Limb (tissue), 2 donors: ENCODE data around the gene SUMF1.
A peak's percentile ranks its signal among the peaks of the same experiment; 100 is the strongest.

Source experiments
- DNase-seq, 2 donors: peaks; one replicate each; pipeline ENCODE4 v3.0.0-alpha.2; 2016; ENCODE audit errors: extremely low spot score in 2 of 2

Gene SUMF1

DNA sequence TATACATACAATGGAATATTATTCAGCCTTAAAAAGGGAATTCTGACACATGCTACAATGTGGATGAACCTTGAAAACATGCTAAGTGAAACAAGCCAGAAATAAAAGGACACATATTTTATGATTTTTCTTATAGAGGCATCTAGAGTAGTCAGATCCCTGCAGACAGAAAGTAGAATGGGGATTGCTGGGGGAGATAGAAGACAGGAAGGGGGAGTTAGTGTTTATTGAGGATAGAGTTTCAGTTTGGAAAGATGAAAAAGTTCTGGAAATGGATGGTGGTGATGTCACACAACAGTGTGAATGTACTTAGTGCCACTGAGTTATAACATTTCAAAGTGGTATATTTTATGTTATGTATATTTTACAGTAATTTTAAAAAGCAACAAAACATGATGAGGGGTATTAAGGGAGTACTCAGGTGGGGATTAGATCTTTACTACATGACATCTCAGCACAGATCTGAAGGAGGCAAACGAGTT is 30.8 kb upstream of the SUMF1 start:
- no peak for DNase-seq

DNA sequence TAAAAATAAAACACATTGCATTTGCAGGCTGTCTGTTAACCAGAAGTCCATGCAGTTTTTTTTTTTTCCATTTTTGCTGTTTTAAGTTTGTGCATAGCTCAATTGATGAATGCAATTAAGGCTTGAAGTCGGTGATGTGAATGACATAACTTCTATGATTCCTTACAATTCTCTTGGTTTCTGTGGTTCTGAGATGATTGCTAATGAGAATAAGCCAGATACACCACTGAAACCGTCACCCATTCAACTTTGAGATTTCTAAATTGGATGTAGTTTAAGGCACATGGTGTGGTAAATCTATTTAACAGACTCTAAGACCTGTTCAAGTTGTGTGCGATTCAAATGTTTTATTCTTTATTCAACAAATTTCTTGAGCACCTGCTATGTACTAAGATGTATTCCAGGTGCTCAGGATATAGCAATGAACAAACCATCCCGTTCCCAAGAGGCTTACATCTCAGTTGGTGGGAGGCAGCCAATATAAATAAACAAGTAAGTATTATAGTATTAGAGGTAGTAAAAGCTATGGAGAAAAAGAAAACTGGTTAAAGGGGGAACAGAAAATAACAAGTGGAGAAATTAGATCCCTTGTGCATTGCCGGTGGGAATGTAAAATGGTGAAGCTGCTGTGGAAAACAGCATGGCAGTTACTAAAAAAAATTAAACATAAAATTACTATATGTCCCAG is 30.1 kb upstream of the SUMF1 start:
- no peak for DNase-seq

DNA sequence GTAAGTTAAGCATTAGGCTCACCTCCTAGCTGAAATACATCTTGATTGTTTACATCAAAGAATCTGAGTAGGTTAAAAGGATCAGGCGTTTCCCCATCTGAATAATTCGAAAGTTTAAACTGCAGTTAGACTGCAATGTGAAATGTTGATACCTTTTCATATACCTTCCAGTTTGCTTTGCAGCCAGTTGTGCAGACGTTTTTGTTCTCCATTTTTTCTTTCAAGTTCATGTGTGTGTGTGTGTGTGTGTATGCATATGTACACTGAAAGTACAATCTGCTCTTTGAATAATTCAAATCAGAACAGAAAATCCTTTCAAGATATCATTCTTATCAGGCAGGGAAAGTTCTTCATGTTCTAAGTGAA is 29.0 kb upstream of the SUMF1 start:
- DNase-seq: no peak

DNA sequence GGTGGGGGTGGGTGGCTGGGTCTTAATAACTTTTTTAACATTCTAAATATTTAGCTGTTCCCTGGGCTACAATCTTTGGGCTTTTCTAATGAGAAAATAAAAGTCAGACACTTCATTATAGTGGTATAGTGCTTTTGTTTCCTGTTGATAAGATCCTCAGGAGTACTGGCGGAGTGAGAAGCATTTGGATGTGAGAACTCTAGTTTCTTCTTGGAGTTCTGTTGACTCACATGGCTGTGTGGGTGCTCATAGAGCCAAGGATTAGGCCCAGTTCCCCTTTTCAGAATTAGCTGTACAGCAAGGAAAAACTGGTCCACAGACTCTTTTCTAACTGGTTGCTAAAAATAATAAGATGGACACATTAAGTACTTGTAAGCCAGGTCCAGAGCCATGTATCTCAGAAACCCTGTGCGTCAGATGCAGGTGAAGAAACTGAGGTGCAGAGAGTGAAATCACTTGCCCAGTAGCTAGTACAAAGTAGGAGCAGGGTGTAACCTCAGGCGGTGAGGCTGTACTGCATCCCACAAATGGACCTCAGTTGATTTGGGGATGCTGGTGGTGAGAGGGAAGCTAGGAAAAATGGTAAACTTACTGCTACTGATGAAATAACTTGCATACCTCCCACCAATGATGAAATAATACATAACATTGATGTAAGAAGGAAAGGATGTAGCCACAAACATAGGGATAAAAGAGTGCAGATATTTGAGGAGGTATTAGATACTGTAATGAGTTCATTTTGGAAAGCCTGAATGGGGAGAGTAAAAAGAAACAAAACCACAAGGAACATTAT is 28.4 kb upstream of the SUMF1 start:
- DNase-seq: no peak

DNA sequence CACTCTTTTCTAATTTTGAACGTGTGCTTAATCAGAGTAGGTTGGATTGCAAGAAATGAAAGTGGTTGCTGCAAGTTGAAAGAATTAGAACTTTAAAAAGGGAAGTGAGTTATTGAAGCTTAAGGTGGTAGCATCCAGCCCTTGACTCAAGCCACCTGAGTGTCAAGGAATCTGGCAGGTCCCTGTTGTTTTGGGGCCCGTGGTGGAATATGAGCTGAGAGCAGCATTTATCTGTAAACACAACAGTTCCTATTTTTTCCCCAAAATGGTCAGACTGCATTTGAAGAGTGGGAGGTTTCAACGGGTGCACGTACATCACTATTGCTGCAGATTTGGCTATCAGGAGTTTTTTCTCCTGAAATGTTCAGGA is 27.8 kb upstream of the SUMF1 start:
- no peak for DNase-seq

DNA sequence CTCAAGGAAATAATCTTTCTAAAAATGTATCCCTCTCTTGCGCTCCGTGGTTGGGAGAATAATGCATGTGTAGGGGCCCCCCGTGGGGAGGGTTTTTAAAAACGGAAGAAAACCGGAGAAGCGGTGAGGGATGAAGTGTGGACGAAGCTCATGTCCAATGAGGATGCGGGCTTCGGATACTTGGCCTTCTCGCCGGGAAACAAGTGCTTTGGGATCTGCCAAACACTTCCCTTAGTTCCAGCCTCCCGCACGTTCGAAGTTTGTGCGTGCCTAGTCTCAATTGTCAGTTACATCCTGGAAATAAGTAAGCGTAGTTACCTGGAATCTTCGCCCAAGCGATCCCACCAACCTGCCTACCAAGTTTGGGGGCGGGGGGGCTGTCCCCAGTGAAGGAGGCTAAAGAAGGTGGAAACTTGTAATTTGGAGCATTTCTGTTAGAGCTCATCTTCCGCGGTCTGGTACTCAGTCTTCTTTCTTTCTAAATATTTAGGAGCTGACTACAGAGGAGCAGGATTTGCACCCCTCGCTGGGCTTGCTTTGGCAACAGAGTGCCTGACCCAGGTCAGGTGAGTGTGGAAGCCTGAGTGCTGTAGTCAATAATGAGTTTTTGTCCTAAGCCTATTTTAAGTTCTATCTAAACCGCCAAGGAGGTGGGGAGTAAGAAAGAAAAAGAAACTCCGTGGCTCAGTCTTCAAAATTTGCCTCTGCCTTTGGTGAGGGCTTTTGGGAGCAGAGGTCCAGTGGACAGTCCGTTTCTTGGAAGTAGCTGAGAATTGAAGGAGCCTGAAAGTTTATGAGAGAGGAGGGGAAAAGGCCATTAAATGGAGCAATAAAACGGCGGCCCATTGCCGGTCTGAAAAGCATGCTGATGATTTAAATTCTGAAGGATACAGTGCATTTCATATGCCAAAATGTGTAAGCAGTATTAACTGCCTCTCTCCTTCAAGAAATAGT is 27.1 kb upstream of the SUMF1 start:
- DNase-seq: peak; percentile 42 to 55

DNA sequence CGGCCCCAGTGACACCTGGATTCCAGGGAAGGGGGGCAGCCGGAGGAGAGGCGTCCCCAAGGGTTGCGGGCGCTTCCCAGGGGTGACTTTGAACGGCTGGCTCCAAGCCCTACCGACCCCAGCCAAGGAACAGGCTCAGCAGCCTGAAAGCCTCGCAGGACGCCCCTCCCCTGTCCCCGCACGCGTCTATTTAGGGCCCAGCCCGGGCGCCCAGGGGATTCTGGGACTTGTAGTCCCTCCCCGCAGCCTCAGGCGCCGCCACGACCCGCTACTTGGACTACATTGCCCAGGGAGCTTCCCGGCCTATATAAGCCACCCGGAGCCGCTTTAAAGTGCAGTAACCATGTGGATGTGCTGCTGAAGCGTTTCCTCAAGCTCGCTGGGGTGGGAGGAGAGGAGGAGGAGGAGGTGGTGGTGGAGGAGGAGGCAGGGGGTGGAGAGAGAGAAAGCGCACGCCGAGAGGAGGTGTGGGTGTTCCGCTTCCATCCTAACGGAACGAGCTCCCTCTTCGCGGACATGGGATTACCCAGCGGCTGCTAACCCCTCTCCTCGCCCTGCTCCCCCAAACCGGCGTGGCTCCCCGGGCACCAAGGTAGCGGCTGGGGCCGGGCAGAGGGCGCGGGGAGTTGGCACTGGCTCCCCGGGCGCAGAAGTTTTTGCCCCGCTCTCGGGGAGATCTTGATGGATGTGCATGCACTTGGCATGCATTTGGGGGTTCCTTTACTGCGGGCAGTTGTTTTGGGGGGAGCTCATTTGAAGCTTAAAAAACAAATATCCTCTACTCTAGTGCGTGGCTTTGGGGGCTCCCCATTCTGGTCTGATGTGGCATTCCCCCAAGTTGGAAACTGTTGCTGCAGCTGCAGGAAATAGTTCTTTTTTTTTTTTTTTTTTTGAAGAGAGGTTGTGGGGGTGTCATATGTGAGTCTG is 26.2 kb upstream of the SUMF1 start, which contains the start of gene ITPR1:
ITPR1 (plus strand) TSS at position 335 of the 927 bp plus-strand sequence. CDS start 23,144 bp downstream, outside the sequence.
- DNase-seq: peak; percentile 97 to 99

DNA sequence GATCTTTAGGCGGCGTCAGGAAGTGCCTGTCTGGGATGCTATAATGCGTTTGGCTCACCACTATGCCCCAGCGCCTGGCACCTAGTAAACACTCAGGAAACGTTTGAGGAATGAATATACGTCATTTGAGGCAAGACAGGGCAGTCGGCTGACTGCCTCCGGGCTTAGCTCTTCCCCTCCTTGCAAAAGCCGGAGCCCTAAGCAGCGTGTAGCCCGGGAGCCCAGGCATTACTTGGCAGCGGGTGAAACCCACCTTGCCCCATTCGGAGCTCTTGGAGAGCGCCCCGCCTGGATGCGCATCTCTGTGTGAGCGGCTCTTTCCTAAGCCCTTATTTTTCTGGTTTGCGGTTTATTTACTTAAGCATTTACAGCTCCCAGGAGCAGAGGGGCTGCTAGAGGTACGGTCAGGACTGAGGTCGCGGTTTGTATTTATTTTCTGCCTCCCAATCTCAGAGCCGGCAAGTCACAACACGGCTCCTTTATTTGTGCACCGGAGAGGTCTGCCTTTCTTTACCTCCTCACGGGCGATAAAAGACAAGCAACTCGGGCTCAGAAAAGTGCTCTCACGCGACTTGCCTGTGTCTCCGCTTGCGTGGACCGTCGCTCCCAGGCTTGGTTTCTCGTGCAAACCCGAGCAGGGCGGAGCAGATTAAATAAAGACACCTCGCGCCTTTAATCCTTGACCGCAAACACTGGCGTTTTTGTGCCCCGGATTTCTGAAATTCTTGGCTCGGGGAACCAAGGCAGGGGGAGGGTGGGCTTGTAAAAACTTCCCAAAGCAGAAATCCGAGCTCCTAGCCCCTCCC is 25.3 kb upstream of the SUMF1 start:
- DNase-seq: peak; percentile 36 to 74

DNA sequence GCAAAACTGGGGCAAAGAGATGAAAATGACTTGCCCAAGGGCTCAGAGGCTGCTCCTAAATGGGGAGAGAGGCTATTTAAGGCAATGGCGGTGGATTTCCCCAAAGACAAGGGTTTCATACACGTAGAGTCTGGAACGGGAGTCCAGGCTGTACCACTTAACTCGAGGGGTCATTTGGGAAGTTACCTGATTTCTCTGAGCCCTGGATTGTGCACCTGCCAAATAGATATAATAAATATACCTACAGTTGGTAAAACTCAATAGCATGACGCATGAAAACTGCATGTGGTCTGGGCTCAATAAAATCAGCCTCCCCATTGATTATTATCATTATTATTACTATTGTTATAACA is 24.8 kb upstream of the SUMF1 start:
- no peak for DNase-seq

DNA sequence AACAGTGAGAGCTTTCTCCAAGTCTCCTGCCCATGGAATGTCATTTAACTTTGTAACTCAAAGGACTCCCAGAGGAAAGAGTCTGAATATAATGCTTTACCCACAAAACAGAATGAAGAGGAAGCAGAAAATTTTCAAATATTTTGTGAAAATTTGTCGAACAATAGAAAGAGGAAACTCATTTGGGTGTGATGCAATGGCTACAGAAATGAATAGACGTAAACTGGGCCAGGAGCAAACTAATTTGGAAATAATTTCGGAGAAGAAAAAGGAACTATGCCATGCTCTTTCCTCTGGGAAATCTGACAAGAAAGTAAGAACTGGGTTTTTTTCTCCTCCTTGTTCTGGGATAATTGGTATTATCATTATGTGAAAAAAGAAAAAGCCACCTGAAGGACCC is 11.2 kb upstream of the SUMF1 start:
- no peak for DNase-seq

DNA sequence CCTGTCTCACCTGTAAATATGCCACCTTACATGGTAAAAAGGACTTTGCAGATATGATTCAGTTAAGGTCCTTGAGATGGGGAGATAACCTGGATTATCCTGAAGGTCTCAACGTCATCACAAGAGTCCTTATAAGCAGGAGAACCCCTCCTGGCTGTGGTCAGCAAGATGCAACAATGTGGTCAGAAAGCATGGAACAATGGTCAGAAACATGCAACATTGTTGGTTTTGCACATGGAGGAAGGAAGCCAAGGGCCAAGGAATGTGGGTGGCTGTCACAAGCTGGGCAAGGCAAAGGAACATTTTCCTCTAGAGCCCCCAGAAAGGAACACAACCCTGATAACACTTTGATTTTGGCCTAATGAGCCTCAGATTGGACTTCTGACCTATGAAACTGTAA is 9.4 kb upstream of the SUMF1 start:
- DNase-seq: no peak

DNA sequence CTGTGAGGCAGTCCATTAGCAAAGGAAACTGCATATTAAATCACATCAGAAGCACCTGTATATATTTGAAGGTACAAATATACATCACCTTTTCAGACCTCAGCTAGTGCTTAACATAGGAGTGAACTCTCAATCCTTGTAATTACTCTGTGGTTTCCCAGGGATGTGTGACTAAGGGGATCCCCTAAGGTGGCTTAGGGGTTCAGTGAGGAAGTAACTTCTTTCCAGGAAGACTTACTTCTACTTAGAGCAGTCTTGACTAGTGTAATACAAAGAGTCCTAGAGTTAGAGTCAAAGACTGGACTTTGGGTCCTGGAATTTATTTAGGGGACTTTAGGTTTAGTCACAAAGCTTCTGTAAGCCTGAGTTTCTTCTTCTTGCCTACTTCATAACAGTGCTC is 8.7 kb upstream of the SUMF1 start:
- DNase-seq: no peak

DNA sequence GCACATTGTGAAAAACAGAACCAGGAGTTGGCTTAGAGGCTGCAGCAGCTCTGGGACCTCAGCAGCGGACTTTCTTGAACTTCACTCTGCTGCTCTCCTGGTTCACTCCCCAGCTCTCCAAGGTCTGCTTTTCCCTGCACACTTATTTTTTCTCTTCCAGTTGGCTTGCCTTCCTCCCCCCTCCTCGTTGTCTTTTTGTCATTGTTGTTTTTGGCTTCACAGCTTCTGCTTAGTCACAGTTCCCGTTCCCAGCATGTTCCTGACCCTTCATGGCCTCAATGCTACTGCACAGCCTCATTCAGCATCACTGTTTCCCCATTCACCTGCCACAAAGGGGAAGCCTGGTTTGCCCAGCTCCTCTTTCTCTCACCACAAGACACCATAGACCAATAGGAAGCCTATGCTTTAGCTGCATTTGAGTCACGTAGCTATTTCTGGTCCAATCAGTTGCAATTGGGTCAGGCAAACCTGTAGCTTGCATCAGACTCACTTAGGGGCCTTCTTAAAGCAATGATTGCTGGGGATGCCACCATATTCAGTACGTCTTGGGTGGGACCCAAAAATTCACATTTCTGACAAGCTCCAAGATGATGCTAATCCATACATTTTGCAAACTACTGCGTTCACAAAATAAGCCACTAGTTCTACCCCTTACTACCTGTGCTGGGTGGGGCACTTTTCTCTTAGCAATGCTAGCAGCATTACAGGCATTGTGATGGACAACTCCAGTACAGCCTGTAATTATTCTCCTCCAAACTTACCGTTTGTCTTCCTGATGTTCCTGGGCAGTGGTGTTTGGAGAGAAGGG is 7.8 kb upstream of the SUMF1 start:
- DNase-seq: no peak

DNA sequence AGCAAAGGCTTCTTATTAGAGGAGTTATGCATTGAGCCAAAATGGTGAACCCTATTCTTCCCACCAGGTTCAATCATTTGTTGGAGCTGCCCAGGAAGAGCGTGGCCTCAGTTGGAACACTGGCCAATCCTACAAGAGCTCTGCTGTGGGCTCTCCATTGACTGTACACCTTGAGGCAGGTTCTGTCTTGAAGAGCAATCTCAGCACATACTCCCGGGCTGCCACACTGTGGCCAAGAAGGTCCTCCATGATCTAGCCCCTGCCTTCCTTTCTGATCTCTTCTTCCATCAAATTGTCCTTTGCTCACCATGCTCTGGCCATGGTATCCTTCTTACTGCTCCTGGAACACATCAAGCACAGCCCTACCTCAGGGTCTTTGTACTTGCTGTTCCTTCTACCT is 5.7 kb upstream of the SUMF1 start:
- no peak for DNase-seq

DNA sequence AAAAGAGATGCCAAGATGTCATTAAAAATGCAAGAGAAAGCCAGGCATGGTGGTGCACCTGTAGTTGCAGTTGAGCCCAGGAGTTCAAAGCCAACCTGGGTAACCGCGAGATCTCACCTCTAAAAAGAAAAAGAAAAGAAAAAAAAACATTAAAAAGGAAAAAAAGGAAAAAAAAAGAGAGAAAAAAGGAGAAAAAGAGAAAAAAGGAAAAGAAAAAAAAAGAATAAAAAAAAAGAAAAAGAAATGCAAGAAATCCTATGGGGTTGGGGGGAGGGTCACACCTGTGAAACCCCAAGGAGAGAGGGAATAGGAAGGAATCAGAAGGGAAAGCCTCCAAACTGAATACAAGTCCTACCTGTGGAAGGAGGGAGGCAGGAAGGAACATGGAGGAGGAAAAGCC is 5.2 kb upstream of the SUMF1 start:
- no peak for DNase-seq

DNA sequence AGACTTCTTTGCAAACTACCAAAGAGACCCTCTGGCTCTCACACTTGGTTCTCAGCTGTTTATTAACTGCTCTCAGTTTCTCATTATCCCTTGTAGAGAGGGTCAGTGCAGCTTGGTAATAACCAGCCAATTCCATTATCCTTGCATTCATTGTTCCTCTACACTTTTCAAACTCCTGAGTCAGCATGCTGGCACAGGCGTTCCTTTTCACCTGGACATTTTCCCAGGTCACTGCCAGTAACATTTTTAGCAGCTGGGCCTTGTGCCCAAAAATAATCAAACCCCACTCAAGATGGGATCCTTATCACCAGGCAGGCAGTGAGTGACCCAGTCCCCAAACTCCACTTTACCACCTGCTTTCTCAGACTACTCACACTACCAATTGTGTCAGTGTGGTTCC is 4.8 kb upstream of the SUMF1 start:
- DNase-seq: no peak

DNA sequence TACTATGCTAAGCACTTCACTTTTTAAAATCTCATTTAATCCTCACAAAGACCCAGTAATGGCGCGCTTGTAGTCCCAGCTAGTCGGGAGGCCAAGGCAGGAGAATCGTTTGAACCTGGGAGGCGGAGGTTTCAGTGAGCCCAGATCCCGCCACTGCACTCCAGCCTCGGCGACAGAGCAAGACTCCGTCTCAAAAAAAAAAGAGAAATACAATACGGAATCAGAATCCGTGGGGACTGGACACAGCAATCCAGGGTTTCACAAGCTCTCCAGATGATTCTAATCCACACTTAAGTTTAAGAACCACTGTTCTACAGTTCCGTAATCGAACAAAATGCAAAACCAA is 426 bp upstream of the SUMF1 start:
- DNase-seq: no peak

DNA sequence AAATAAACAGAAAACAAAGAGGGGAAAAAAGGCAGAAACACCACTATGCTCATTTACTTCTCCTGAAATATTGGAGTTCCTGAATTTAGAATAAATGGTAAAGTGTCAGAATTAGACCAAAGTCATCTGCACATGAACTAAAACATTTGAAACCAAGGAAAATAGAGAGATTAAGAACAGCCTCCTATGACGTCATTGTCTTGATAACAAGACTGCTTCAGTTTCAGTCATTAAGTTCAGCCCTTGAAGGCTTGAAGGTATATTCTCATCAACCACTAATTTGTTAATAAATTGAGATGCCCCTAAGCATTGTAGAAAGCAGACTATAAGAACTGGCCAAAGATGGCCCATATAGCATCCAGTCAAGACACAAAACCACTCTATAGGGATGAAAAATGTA is 2.5 kb downstream of the SUMF1 start:
- DNase-seq: no peak

DNA sequence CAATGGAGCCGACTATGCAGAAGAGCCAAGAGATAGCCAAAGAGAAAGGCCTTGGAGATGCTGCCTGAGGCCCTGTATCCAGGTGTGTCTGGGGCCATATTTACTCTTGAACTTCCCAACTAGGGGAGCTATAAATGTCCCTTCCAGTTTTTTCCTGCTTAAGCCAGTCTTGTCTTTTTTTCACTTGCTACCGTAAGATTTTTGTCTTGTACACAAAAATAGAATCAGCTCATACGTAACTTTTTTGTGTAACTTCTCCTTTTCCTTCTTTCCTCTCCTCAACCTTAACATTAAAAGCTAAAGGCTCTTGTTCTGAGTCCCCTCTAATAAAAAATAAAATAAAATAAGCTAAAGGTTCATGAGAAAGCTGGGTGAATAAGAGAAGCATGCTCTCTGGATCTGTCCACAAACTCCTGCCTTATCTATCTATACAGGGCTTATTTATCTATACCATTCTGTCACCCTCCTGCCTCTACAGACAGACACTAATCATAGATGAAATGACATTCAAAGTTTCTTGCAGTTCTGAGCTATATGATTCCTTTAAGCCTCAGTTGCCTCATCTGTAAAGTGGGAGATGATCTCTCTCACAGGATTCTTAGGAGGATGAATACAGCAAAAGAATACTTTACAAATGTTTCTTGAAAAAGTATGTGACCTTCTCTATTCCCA is 4.6 kb downstream of the SUMF1 start:
- no peak for DNase-seq
